ENCODE data around the gene ABHD2. TPM values are rescaled to one million over a fixed set of nuclear protein-coding genes. Genes with fewer than 3 reads are reported as not detected.

The ABHD2 gene
- total and polyA plus RNA-seq, 9 of the 15 experiments (the other 6 are each of a cell fraction or from before 2014, with no cell fraction given) = 16.9 to 99.8 (median 47.5) TPM

GRCh38 chr15:89150762-89151664, 62.8 kb downstream of the ABHD2 start:
- Histone ChIP-seq H3K9ac (ENCODE audit: insufficient read depth in 1 of 2, low read depth in 2 of 2, low read length in 2 of 2) (no peak overlapping the region), H3K4me1 (replicated peaks in 1 of 2; ENCODE audit: control insufficient read depth in 2 of 2, insufficient read depth in 2 of 2, low read length in 2 of 2) (no peaks in the 10 kb centered on the region; a peak in 2 of 5 replicates), H3K9me3 (replicated peaks; ENCODE audit: control insufficient read depth, insufficient read depth, low read depth, low read length) (no peaks in the 10 kb centered on the region), H3K9me1 (ENCODE audit: control insufficient read depth, insufficient read depth, low read length) (no peaks in the 10 kb centered on the region), H2AFZ (ENCODE audit: low read depth, low read length) (no peak overlapping the region), H3K79me2 (ENCODE audit: control insufficient read depth, insufficient read depth, low read length) (peaks cover 20% of the 10 kb centered on the region; the same call in 2 of the 3 replicates), H3K4me3 (no peak overlapping the region), H3K27ac (ENCODE audit: extremely low read depth, low read depth, low read length) (no peak overlapping the region), H4K20me1 (replicated peaks; ENCODE audit: control insufficient read depth, insufficient read depth, low read length) (no peaks in the 10 kb centered on the region), H3K4me2 (ENCODE audit: insufficient read depth, low read length) (no peak overlapping the region), H3K36me3 (ENCODE audit: control insufficient read depth, insufficient read depth, low read length) (peaks cover 58% of the 10 kb centered on the region), H3K27me3 (ENCODE audit: control insufficient read depth in 2 of 2, insufficient read depth in 2 of 2, low read length in 2 of 2) (no peaks in the 10 kb centered on the region)
- DNase-seq (ENCODE audit: extremely low read depth in 1 of 4, low spot score in 3 of 4) = no peak
- no peak for ATAC-seq
- no peak for TF ChIP-seq CBX1 (IDR thresholded peaks at IDR 0.05; ENCODE audit: low read depth)
- TF ChIP-seq ZNF316 (IDR thresholded peaks at IDR 0.05) = 0 out of 2 replicates have a peak, but pooled peaks have one; percentile 4
- POLR2A ChIA-PET = interaction anchor here (0.7 to 1.0 kb wide), 2 partner anchors 47 to 553 kb away, joined by 3 read pairs; no protein-coding TSS in a partner anchor
- FAIRE-seq = no peak
- in situ Hi-C loops (cut with MboI) (no loop called here), intact Hi-C loops (cut with micrococcal nuclease) (no loop called here)
- WGBS (ENCODE audit: insufficient coverage, low coverage, missing lambda C conversion rate) = 90% methylated on average over 12 of the region's 12 CpGs
- BruUV-seq (replicated peaks) = no TSS peak
- CTCF ChIA-PET (ENCODE audit: low intra/inter-chr PET ratio) = no interaction called here

GRCh38 chr15:89155122-89155521, 66.9 kb downstream of the ABHD2 start:
- H3K27me3 ChIP-seq (ENCODE audit: control insufficient read depth in 2 of 2, insufficient read depth in 2 of 2, low read length in 2 of 2) = no peaks in the 10 kb centered on the region
- no peak overlapping the region for H2AFZ ChIP-seq (ENCODE audit: low read depth, low read length)
- FAIRE-seq = no peak
- WGBS (ENCODE audit: insufficient coverage, low coverage, missing lambda C conversion rate) = 97% methylated on average over 10 of the region's 10 CpGs
- DNase-seq (ENCODE audit: extremely low read depth in 1 of 4, low spot score in 3 of 4) = no peak
- CTCF ChIA-PET (ENCODE audit: low intra/inter-chr PET ratio) = no interaction called here
- H4K20me1 ChIP-seq (replicated peaks; ENCODE audit: control insufficient read depth, insufficient read depth, low read length) = no peaks in the 10 kb centered on the region
- H3K4me3 ChIP-seq = no peak overlapping the region
- H3K36me3 ChIP-seq (ENCODE audit: control insufficient read depth, insufficient read depth, low read length) = peaks cover 79% of the 10 kb centered on the region
- H3K27ac ChIP-seq (ENCODE audit: extremely low read depth, low read depth, low read length) = no peak overlapping the region
- no peaks in the 10 kb centered on the region for H3K4me1 ChIP-seq (replicated peaks in 1 of 2; ENCODE audit: control insufficient read depth in 2 of 2, insufficient read depth in 2 of 2, low read length in 2 of 2)
- H3K9me3 ChIP-seq (replicated peaks; ENCODE audit: control insufficient read depth, insufficient read depth, low read depth, low read length) = no peaks in the 10 kb centered on the region
- POLR2A ChIA-PET = interaction anchor here (0.8 kb wide), 1 partner anchor 23 kb away, joined by 3 read pairs; no protein-coding TSS in a partner anchor
- intact Hi-C loops (cut with micrococcal nuclease) = no loop called here
- no peak overlapping the region for H3K4me2 ChIP-seq (ENCODE audit: insufficient read depth, low read length)
- no TSS peak for BruUV-seq (replicated peaks)
- H3K9me1 ChIP-seq (ENCODE audit: control insufficient read depth, insufficient read depth, low read length) = no peaks in the 10 kb centered on the region
- in situ Hi-C loops (cut with MboI) = no loop called here
- no peak for ATAC-seq
- H3K9ac ChIP-seq (ENCODE audit: insufficient read depth in 1 of 2, low read depth in 2 of 2, low read length in 2 of 2) = no peak overlapping the region
- peaks cover 3% of the 10 kb centered on the region; the same call in 1 of the 3 replicates for H3K79me2 ChIP-seq (ENCODE audit: control insufficient read depth, insufficient read depth, low read length)
- TF ChIP-seq ZNF232 (CRISPR knock-in tag; IDR thresholded peaks at IDR 0.05) = no peak
- TF ChIP-seq TFAM (CRISPR knock-in tag; conservative IDR thresholded peaks at IDR 0.05) = no peak
- TF ChIP-seq TAF9B (IDR thresholded peaks at IDR 0.05; ENCODE audit: partially characterized antibody) = no peak
- no peak for TF ChIP-seq PCBP2 (IDR thresholded peaks at IDR 0.05; ENCODE audit: low read depth, low read length, poor library complexity, severe bottlenecking)
- TF ChIP-seq TCF3 (CRISPR knock-in tag; IDR thresholded peaks at IDR 0.05) = no peak
- TF ChIP-seq CUX1 (CRISPR knock-in tag; IDR thresholded peaks at IDR 0.05) = no peak
- no peak for TF ChIP-seq DLX4 (CRISPR knock-in tag; IDR thresholded peaks at IDR 0.05)
